ENCODE results near the gene SAMD14. TPM values are rescaled to one million over a fixed set of nuclear protein-coding genes. Genes with fewer than 3 reads are reported as not detected.
A peak's percentile ranks its signal among the peaks of the same experiment; 100 is the strongest.

SAMD14 gene
- total RNA-seq, 1 donor: 4.7 TPM

DNA sequence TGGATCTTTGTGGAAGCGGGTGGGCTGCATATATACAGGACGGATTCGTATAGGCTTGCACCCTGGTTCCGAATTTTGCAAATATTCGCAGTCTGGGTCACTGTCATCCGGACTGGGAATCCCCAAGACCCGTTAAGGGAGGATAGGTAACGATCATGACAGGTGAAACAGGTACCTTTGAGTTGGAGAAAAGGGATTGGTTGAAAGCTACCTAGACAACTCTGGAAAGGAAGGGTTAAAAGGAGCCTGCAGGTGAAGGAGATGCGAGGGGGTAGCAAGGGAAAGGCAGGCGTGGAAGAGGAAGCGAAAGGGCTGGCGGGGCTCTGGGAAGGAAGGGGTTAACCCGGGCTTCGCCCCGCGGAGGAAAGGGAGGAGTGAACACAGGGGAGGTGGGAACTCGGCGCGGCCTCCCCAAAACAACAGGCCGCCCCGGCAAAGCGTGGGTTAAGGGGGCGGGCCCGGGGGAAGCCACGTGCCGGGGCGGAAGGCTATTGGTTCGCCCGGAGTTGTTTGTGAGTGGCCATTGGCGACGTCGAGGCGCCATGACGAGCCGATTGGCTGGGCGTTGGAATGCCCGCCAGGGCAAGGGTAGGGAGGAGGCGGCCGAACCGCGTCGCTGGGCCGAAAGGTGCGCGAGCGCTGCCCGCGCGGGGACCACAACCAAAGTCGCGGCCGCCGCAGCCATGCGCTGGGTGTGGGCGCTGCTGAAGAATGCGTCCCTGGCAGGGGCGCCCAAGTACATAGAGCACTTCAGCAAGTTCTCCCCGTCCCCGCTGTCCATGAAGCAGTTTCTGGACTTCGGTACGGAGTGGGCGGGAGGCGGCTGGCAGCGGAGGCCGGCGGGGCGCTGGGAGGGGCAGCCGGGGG, 35.0 kb downstream of the SAMD14 start, which contains the start of gene PDK2:
Gene PDK2, plus strand, starts transcription at position 599 of the 867 bp plus-strand sequence. Its CDS starts 85 bp downstream, at position 684.
- TF ChIP-seq CTCF (IDR thresholded peaks at IDR 0.05; ENCODE audit: insufficient read depth, low read depth, low read length): no peak
- peak; percentile 95 for DNase-seq (ENCODE audit: low read depth)
- H3K4me3 ChIP-seq (ENCODE audit: low read depth, low read length): peak within 1 kb of the TSS; percentile 88

- DNase-seq (ENCODE audit: low read depth): peak; percentile 88
- TF ChIP-seq CTCF (IDR thresholded peaks at IDR 0.05; ENCODE audit: insufficient read depth, low read depth, low read length): peak; percentile 79
- H3K4me3 ChIP-seq (ENCODE audit: low read depth, low read length): peak overlapping the region; percentile 88
These were observed 35.7 kb downstream of the SAMD14 start for GRCh38 chr17:50094243-50094752.

DNA sequence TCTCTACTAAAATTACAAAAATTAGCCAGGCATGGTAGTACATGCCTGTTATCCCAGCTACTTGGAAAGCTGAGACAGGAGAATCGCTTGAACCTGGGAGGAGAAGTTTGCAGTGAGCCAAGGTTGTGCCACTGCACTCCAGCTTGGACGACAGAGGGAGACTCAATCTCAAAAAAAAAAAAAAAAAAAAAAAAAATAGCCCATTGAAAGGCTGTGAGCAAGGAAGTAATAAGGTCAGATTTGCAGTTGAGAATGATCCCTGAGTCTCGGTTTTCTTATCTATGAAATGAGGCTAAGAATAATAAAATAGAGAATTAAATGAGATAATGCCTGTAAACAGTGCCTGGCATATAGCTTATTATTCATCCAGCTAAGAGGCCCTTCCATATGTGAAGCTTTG, 36.2 kb downstream of the SAMD14 start:
- no peak for TF ChIP-seq CTCF (IDR thresholded peaks at IDR 0.05; ENCODE audit: insufficient read depth, low read depth, low read length)
- no peak for DNase-seq (ENCODE audit: low read depth)
- H3K4me3 ChIP-seq (ENCODE audit: low read depth, low read length): no peak overlapping the region

DNA sequence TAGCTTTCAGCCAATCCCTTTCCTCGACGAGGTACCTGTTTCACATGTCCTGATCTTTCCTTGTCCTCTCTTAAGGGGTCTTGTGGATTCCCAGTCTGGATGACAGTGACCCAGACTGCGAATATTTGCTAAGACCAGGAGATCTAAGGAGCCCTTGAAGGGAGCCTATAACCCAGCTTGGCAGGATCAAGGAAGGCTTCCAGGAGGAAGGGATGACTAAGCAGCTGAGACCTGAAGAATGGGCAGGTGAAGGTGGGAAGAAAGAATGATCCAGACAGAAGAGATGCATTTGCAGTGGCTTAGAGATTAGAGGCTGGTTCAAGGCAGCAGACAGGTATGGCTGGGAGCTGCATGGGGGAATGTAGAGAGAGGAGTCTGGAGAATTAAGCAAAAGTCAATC, 36.7 kb downstream of the SAMD14 start:
- no peak for DNase-seq (ENCODE audit: low read depth)
- TF ChIP-seq CTCF (IDR thresholded peaks at IDR 0.05; ENCODE audit: insufficient read depth, low read depth, low read length): no peak
- H3K4me3 ChIP-seq (ENCODE audit: low read depth, low read length): no peak overlapping the region

DNA sequence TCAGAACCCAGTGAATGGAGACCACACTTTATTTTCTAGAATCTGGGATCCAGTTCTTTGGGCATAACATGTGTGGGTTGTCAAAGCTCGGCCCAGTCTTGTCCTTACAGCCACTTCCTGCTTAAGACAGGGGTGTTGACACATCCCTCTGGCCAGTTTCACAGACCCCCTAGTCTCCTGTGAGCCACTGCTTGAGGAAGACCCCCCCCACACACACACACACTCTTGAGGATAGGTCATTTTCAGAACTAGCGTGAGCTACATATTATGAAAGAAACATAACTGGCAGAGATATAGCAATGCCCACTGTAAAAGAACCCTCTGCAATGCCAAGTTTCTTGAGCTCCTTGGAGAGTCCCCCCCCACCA, 38.1 kb downstream of the SAMD14 start:
- H3K4me3 ChIP-seq (ENCODE audit: low read depth, low read length): no peak overlapping the region
- DNase-seq (ENCODE audit: low read depth): no peak
- TF ChIP-seq CTCF (IDR thresholded peaks at IDR 0.05; ENCODE audit: insufficient read depth, low read depth, low read length): no peak

- no peak for DNase-seq (ENCODE audit: low read depth)
- H3K4me3 ChIP-seq (ENCODE audit: low read depth, low read length): no peak overlapping the region
- TF ChIP-seq CTCF (IDR thresholded peaks at IDR 0.05; ENCODE audit: insufficient read depth, low read depth, low read length): no peak
These were observed 38.7 kb downstream of the SAMD14 start for GRCh38 chr17:50090971-50091917.
